HepG2 (cell line): ENCODE measurements around the gene ACP2. TPM values are rescaled to one million over a fixed set of nuclear protein-coding genes. Genes with fewer than 3 reads are reported as not detected.

ENCODE experiments used
- FOXK1 ChIP-seq: sonication (generic); formaldehyde crosslinking; IDR thresholded peaks from 2 replicates; pipeline ENCODE4 v1.4.0; 2020; ENCODE audit warnings: low read depth, missing genetic modification reagents, borderline replicate concordance
- FOXK2 ChIP-seq: fragments of 450-650 bp; IDR thresholded peaks from 2 replicates; pipeline ENCODE4 v1.6.1; 2016
- HMG20A ChIP-seq: IDR thresholded peaks from 2 replicates; pipeline ENCODE4 v1.6.1; 2016; ENCODE audit warnings: borderline replicate concordance
- PLRG1 ChIP-seq: fragments of 450-650 bp; conservative IDR thresholded peaks from 2 replicates; pipeline ENCODE4 v1.6.1; 2016
- REXO4 ChIP-seq: sonication (generic); formaldehyde crosslinking; IDR thresholded peaks from 2 replicates; pipeline ENCODE4 v1.8.0; 2022; ENCODE audit warnings: missing genetic modification reagents, mild to moderate bottlenecking, borderline replicate concordance
- SP2 ChIP-seq: sonication (generic); formaldehyde crosslinking; IDR thresholded peaks from 2 replicates; pipeline ENCODE4 v1.5.1; 2020; ENCODE audit warnings: mild to moderate bottlenecking, missing genetic modification reagents
- ZNF329 ChIP-seq: sonication (generic); formaldehyde crosslinking; IDR thresholded peaks from 2 replicates; pipeline ENCODE4 v1.9.0; 2021; ENCODE audit warnings: low read depth, mild to moderate bottlenecking, missing genetic modification reagents
- polyA plus RNA-seq, 8 experiments: library from polyadenylated mRNA; depleted of rRNA in 3 of 8; stranded (reverse) in 7 of 8; unstranded in 1 of 8; fragments of >200 nt; fragmentation: Illumina TruSeq in 4 of 8; extraction: Trizol in 4 of 8; gene quantifications; 2 replicates each; pipeline versions ENCODE4 v1.2.1 to v1.2.3, GENCODE V29; 2011 to 2016; ENCODE audit warnings: low read depth in 4 of 8, missing spikeins in 1 of 8, mixed read lengths in 1 of 8; ENCODE audit not compliant: insufficient read depth in 1 of 8
- total RNA-seq, 5 experiments: library from RNA; depleted of rRNA; stranded (reverse); fragments of >200 nt; fragmentation: Illumina TruSeq; extraction: Trizol; gene quantifications; 2 replicates each; pipeline ENCODE4 v1.2.3, GENCODE V29; 2016; ENCODE audit warnings: low read depth in 1 of 5
- TF ChIP-seq, protein P1 (sequence below), 2 experiments: fragments of 450-650 bp in 1 of 2; sonication (generic) in 1 of 2; formaldehyde crosslinking; IDR thresholded peaks; 2 replicates each; pipeline versions ENCODE4 v1.5.0 to v1.8.0; 2020 to 2022; ENCODE audit warnings: mild to moderate bottlenecking in 1 of 2, missing genetic modification reagents in 1 of 2
- TF ChIP-seq, protein P2 (sequence below): IDR thresholded peaks from 2 replicates; pipeline ENCODE4 v1.6.1; 2018; ENCODE audit warnings: missing genetic modification reagents, mild to moderate bottlenecking, missing compliant biosample characterization
- TF ChIP-seq, protein P3 (sequence below): sonication (generic); formaldehyde crosslinking; IDR thresholded peaks from 2 replicates; pipeline ENCODE4 v1.4.0; 2020; ENCODE audit warnings: low read depth, mild to moderate bottlenecking, missing genetic modification reagents
- TF ChIP-seq, protein P4 (sequence below): sonication (generic); formaldehyde crosslinking; IDR thresholded peaks from 2 replicates; pipeline ENCODE4 v1.4.0; 2020; ENCODE audit warnings: mild to moderate bottlenecking, missing genetic modification reagents
- TF ChIP-seq, protein P5 (sequence below): sonication (generic); formaldehyde crosslinking; IDR thresholded peaks from 2 replicates; pipeline ENCODE4 v1.5.1; 2020; ENCODE audit warnings: mild to moderate bottlenecking, missing genetic modification reagents, borderline replicate concordance

ACP2 gene
- total and polyA plus RNA-seq, 2 of the 13 experiments (the other 11 are each of a cell fraction or from before 2014, with no cell fraction given): 17.7 to 20.2 TPM

DNA sequence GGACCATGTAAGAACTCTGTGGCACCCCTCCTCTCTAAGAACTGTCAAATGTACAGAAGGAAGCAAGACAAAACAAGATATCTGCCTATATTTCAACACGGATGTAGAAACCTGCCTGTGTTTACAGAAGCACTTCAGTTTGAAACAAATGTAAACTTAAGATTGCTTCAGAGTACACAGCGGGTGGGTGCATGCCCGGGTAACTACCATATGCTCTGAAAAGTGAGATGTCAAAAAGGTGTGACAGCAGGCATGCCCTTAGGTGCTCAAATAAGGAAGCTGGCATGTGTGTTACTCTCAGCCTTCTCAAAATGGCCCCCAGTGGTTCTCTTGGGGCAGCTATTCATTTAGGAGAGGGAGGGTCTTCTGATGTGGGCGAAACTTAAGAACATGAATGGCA, 5.2 kb downstream of the ACP2 start (continued):
- TF ChIP-seq, protein P1, sequence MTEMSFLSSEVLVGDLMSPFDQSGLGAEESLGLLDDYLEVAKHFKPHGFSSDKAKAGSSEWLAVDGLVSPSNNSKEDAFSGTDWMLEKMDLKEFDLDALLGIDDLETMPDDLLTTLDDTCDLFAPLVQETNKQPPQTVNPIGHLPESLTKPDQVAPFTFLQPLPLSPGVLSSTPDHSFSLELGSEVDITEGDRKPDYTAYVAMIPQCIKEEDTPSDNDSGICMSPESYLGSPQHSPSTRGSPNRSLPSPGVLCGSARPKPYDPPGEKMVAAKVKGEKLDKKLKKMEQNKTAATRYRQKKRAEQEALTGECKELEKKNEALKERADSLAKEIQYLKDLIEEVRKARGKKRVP (CRISPR knock-in tag; IDR thresholded peaks at IDR 0.05): peak in 1 of 2 experiments; percentile 56; a peak in 1 of 4 replicates
- TF ChIP-seq, protein P2, sequence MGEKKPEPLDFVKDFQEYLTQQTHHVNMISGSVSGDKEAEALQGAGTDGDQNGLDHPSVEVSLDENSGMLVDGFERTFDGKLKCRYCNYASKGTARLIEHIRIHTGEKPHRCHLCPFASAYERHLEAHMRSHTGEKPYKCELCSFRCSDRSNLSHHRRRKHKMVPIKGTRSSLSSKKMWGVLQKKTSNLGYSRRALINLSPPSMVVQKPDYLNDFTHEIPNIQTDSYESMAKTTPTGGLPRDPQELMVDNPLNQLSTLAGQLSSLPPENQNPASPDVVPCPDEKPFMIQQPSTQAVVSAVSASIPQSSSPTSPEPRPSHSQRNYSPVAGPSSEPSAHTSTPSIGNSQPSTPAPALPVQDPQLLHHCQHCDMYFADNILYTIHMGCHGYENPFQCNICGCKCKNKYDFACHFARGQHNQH: no peak
- TF ChIP-seq HMG20A (CRISPR knock-in tag) (peak; percentile 59; the same call in 1 of the 2 replicates), FOXK2 (peak; percentile 26; the same call in 1 of the 2 replicates), FOXK1 (peak; percentile 82; the same call in 1 of the 2 replicates), PLRG1 (no peak), REXO4 (CRISPR knock-in tag) (no peak), SP2 (CRISPR knock-in tag) (no peak), ZNF329 (CRISPR knock-in tag) (peak; percentile 39; the same call in 1 of the 2 replicates)
- TF ChIP-seq, protein P3, sequence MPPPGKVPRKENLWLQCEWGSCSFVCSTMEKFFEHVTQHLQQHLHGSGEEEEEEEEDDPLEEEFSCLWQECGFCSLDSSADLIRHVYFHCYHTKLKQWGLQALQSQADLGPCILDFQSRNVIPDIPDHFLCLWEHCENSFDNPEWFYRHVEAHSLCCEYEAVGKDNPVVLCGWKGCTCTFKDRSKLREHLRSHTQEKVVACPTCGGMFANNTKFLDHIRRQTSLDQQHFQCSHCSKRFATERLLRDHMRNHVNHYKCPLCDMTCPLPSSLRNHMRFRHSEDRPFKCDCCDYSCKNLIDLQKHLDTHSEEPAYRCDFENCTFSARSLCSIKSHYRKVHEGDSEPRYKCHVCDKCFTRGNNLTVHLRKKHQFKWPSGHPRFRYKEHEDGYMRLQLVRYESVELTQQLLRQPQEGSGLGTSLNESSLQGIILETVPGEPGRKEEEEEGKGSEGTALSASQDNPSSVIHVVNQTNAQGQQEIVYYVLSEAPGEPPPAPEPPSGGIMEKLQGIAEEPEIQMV (CRISPR knock-in tag): no peak
- TF ChIP-seq, protein P4, sequence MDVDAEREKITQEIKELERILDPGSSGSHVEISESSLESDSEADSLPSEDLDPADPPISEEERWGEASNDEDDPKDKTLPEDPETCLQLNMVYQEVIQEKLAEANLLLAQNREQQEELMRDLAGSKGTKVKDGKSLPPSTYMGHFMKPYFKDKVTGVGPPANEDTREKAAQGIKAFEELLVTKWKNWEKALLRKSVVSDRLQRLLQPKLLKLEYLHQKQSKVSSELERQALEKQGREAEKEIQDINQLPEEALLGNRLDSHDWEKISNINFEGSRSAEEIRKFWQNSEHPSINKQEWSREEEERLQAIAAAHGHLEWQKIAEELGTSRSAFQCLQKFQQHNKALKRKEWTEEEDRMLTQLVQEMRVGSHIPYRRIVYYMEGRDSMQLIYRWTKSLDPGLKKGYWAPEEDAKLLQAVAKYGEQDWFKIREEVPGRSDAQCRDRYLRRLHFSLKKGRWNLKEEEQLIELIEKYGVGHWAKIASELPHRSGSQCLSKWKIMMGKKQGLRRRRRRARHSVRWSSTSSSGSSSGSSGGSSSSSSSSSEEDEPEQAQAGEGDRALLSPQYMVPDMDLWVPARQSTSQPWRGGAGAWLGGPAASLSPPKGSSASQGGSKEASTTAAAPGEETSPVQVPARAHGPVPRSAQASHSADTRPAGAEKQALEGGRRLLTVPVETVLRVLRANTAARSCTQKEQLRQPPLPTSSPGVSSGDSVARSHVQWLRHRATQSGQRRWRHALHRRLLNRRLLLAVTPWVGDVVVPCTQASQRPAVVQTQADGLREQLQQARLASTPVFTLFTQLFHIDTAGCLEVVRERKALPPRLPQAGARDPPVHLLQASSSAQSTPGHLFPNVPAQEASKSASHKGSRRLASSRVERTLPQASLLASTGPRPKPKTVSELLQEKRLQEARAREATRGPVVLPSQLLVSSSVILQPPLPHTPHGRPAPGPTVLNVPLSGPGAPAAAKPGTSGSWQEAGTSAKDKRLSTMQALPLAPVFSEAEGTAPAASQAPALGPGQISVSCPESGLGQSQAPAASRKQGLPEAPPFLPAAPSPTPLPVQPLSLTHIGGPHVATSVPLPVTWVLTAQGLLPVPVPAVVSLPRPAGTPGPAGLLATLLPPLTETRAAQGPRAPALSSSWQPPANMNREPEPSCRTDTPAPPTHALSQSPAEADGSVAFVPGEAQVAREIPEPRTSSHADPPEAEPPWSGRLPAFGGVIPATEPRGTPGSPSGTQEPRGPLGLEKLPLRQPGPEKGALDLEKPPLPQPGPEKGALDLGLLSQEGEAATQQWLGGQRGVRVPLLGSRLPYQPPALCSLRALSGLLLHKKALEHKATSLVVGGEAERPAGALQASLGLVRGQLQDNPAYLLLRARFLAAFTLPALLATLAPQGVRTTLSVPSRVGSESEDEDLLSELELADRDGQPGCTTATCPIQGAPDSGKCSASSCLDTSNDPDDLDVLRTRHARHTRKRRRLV: no peak
- TF ChIP-seq, protein P5, sequence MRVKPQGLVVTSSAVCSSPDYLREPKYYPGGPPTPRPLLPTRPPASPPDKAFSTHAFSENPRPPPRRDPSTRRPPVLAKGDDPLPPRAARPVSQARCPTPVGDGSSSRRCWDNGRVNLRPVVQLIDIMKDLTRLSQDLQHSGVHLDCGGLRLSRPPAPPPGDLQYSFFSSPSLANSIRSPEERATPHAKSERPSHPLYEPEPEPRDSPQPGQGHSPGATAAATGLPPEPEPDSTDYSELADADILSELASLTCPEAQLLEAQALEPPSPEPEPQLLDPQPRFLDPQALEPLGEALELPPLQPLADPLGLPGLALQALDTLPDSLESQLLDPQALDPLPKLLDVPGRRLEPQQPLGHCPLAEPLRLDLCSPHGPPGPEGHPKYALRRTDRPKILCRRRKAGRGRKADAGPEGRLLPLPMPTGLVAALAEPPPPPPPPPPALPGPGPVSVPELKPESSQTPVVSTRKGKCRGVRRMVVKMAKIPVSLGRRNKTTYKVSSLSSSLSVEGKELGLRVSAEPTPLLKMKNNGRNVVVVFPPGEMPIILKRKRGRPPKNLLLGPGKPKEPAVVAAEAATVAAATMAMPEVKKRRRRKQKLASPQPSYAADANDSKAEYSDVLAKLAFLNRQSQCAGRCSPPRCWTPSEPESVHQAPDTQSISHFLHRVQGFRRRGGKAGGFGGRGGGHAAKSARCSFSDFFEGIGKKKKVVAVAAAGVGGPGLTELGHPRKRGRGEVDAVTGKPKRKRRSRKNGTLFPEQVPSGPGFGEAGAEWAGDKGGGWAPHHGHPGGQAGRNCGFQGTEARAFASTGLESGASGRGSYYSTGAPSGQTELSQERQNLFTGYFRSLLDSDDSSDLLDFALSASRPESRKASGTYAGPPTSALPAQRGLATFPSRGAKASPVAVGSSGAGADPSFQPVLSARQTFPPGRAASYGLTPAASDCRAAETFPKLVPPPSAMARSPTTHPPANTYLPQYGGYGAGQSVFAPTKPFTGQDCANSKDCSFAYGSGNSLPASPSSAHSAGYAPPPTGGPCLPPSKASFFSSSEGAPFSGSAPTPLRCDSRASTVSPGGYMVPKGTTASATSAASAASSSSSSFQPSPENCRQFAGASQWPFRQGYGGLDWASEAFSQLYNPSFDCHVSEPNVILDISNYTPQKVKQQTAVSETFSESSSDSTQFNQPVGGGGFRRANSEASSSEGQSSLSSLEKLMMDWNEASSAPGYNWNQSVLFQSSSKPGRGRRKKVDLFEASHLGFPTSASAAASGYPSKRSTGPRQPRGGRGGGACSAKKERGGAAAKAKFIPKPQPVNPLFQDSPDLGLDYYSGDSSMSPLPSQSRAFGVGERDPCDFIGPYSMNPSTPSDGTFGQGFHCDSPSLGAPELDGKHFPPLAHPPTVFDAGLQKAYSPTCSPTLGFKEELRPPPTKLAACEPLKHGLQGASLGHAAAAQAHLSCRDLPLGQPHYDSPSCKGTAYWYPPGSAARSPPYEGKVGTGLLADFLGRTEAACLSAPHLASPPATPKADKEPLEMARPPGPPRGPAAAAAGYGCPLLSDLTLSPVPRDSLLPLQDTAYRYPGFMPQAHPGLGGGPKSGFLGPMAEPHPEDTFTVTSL (CRISPR knock-in tag): peak; percentile 69; the same call in 1 of the 2 replicates
